GM21717 (cell line): ENCODE measurements around the gene TBC1D23.
"Not testable (repeated sequence)": the region's sequence is repeated elsewhere in the genome, so short reads cannot be mapped to it uniquely, and the experiment has no call there.

Source experiments
- ATAC-seq: cut with Tn5 transposase; IDR thresholded peaks from one replicate; pipeline ENCODE4 v1.9.1; 2021; ENCODE audit warnings: mild to moderate bottlenecking, moderate library complexity; ENCODE audit not compliant: unreplicated experiment

The TBC1D23 gene

GRCh38 chr3:100260685-100261484 lies at the start of gene TBC1D23:
Gene TBC1D23, plus strand, starts transcription at chr3:100260992. Its CDS starts 27 bp downstream, at chr3:100261019.
- peak; percentile 100 for ATAC-seq

GRCh38 chr3:100213891-100214573 lies 46.8 kb upstream of the TBC1D23 start:
- ATAC-seq, result no peak

- no peak for ATAC-seq
Measured at GRCh38 chr3:100214574-100214964, 46.2 kb upstream of the TBC1D23 start.

GRCh38 chr3:100216713-100217112 lies 44.1 kb upstream of the TBC1D23 start:
- no peak for ATAC-seq

GRCh38 chr3:100221159-100221558 lies 39.6 kb upstream of the TBC1D23 start:
- ATAC-seq, result no peak

- ATAC-seq, result no peak
Measured at GRCh38 chr3:100225193-100225592, 35.6 kb upstream of the TBC1D23 start.

- ATAC-seq, result no peak
Measured at GRCh38 chr3:100225883-100226282, 34.9 kb upstream of the TBC1D23 start.

GRCh38 chr3:100226712-100227429 lies 33.9 kb upstream of the TBC1D23 start:
- no peak for ATAC-seq

- no peak for ATAC-seq
Measured at GRCh38 chr3:100227511-100227921, 33.3 kb upstream of the TBC1D23 start.

- ATAC-seq, result no peak
Measured at GRCh38 chr3:100228247-100228646, 32.5 kb upstream of the TBC1D23 start.

- not testable (repeated sequence) for ATAC-seq
Measured at GRCh38 chr3:100229188-100229587, 31.6 kb upstream of the TBC1D23 start.

GRCh38 chr3:100230710-100231109 lies 30.1 kb upstream of the TBC1D23 start:
- no peak for ATAC-seq

GRCh38 chr3:100231668-100232067 lies 29.1 kb upstream of the TBC1D23 start:
- ATAC-seq, result no peak

GRCh38 chr3:100234364-100234763 lies 26.4 kb upstream of the TBC1D23 start:
- ATAC-seq, result no peak

- no peak for ATAC-seq
Measured at GRCh38 chr3:100238599-100238998, 22.2 kb upstream of the TBC1D23 start.

- not testable (repeated sequence) for ATAC-seq
Measured at GRCh38 chr3:100242471-100242870, 18.3 kb upstream of the TBC1D23 start.

- ATAC-seq, result no peak
Measured at GRCh38 chr3:100244264-100244663, 16.5 kb upstream of the TBC1D23 start.

- no peak for ATAC-seq
Measured at GRCh38 chr3:100245136-100245535, 15.7 kb upstream of the TBC1D23 start.

GRCh38 chr3:100245927-100246326 lies 14.9 kb upstream of the TBC1D23 start:
- no peak for ATAC-seq

- no peak for ATAC-seq
Measured at GRCh38 chr3:100246999-100247398, 13.8 kb upstream of the TBC1D23 start.

- ATAC-seq, result no peak
Measured at GRCh38 chr3:100252001-100252400, 8.8 kb upstream of the TBC1D23 start.
